Spleen (tissue), 11 donors: ENCODE results near the gene MTFR2. TPM values are rescaled to one million over a fixed set of nuclear protein-coding genes. Genes with fewer than 3 reads are reported as not detected.

ENCODE experiments used
- DNase-seq: peaks from one replicate; pipeline ENCODE4 v3.0.0-alpha.2; 2020
- H3K27ac ChIP-seq, 8 donors: fragments of 200-600 bp; sonication (generic) in 7 of 8; 1 replicate in 4 of 8; 2 replicates in 4 of 8; pipeline versions ENCODE4 v1.5.0 to v1.8.0; 2016 to 2021; ENCODE audit warnings: inconsistent platforms in 4 of 8, mild to moderate bottlenecking in 4 of 8, moderate library complexity in 1 of 8
- H3K27me3 ChIP-seq, 7 donors: fragments of 200-600 bp; sonication (generic) in 6 of 7; replicated peaks in 1 of 7; 1 replicate in 4 of 7; 2 replicates in 3 of 7; pipeline versions ENCODE4 v1.5.0 to v1.8.0; 2016 to 2021; ENCODE audit warnings: inconsistent platforms in 3 of 7, mild to moderate bottlenecking in 1 of 7
- H3K36me3 ChIP-seq, 6 donors: fragments of 200-600 bp; sonication (generic) in 5 of 6; 1 replicate in 4 of 6; 2 replicates in 2 of 6; pipeline versions ENCODE4 v1.5.0 to v1.8.0; 2016 to 2021; ENCODE audit warnings: inconsistent platforms in 2 of 6
- H3K4me1 ChIP-seq, 6 donors: fragments of 200-600 bp; sonication (generic) in 5 of 6; 1 replicate in 3 of 6; 2 replicates in 3 of 6; pipeline versions ENCODE4 v1.5.0 to v1.8.0; 2016 to 2021; ENCODE audit warnings: inconsistent platforms in 3 of 6
- H3K4me3 ChIP-seq, 8 donors: fragments of 200-600 bp; sonication (generic) in 7 of 8; 1 replicate in 4 of 8; 2 replicates in 4 of 8; pipeline versions ENCODE4 v1.5.0 to v1.8.0; 2016 to 2021; ENCODE audit warnings: inconsistent platforms in 4 of 8, mild to moderate bottlenecking in 4 of 8, moderate library complexity in 2 of 8
- H3K9me3 ChIP-seq, 8 donors: fragments of 200-600 bp; sonication (generic) in 7 of 8; 1 replicate in 4 of 8; 2 replicates in 4 of 8; pipeline versions ENCODE4 v1.5.0 to v1.8.0; 2016 to 2021; ENCODE audit warnings: inconsistent platforms in 4 of 8
- CTCF ChIP-seq, 11 experiments: fragments of 200-600 bp in 7 of 11; fragments of 450-650 bp in 4 of 11; sonication (generic) in 4 of 11; IDR thresholded peaks in 8 of 11; conservative IDR thresholded peaks in 3 of 11; 1 replicate in 7 of 11; 2 replicates in 4 of 11; pipeline versions ENCODE4 v1.4.0 to v1.8.0; 2016 to 2021; ENCODE audit warnings: antibody characterized with exemption in 11 of 11, inconsistent platforms in 4 of 11, mild to moderate bottlenecking in 1 of 11
- POLR2A ChIP-seq, 3 donors: fragments of 450-650 bp; IDR thresholded peaks; one replicate each; pipeline ENCODE4 v1.5.1; 2017; ENCODE audit warnings: antibody characterized with exemption in 3 of 3, mild to moderate bottlenecking in 1 of 3
- POLR2AphosphoS5 ChIP-seq, 3 donors: sonication (generic); formaldehyde crosslinking; IDR thresholded peaks; one replicate each; pipeline ENCODE4 v1.5.1; 2017; ENCODE audit warnings: antibody characterized with exemption in 3 of 3
- WGBS, 5 donors: extraction: QIAGEN DNeasy Blood & Tissue Kit in 3 of 5; methylation state at CpG; one replicate each; pipeline versions ENCODE4 v1.1.5 to v1.1.7; 2013 to 2018; 5-methylcytosine and 5-hydroxymethylcytosine counted together
- intact Hi-C: fragments of 100-400 bp; cut with DNase I; formaldehyde crosslinking; loops from one replicate; pipeline ENCODE4 v1.15.0; 2023; ENCODE audit warnings: low total_unique reads
- polyA plus RNA-seq, 3 donors: library from polyadenylated mRNA; stranded (reverse); fragments of 200-250 nt; gene quantifications; one replicate each; pipeline ENCODE4 v1.2.1, GENCODE V29; 2013
- total RNA-seq, 7 donors: library from RNA; depleted of rRNA in 3 of 7; stranded (reverse); fragments of >200 nt in 3 of 7; fragmentation: NEBNext Ultra II Directional in 4 of 7; extraction: Animal tissue kit (Norgen Biotek cat#: 25700) in 4 of 7; gene quantifications; one replicate each; pipeline versions ENCODE4 v1.1.0 to v1.2.1, GENCODE V29; 2016 to 2021
- donor health status: healthy with polysubstance abuse.
- donor health status: DM: no; HTN: no; CAD: no; lungs with moderate emphysema.
- donor health status: DM: no; HTN: no; CAD: no.
- donor health status: Bipolar disorder and iron deficiency.
- donor health status: healthy.
- donor health status: DM: no; HTN: no; CAD: no.
- donor health status: DM: yes; HTN: yes; CAD: no.

The MTFR2 gene
- total and polyA plus RNA-seq, 10 donors: 1.6 to 4.6 (median 2.5) TPM

- H3K27me3 ChIP-seq: no peaks in the 10 kb centered on the region
- H3K36me3 ChIP-seq: peaks cover 3 to 100% (median 88%) of the 10 kb centered on the region in 6 donors
- no peak for TF ChIP-seq CTCF (IDR thresholded peaks at IDR 0.05 in 8 of 11, conservative IDR thresholded peaks at IDR 0.05 in 3 of 11)
- TF ChIP-seq POLR2AphosphoS5 (IDR thresholded peaks at IDR 0.05): no peak
- TF ChIP-seq POLR2A (IDR thresholded peaks at IDR 0.05): no peak
- 90 to 100% (median 95%) methylated on average over 1 of the region's 1 CpG for WGBS, 5 donors
- no peak for DNase-seq
- H3K4me1 ChIP-seq: peaks cover 0 to 27% (median 0%) of the 10 kb centered on the region in 6 donors
- H3K4me3 ChIP-seq: no peak overlapping the region
- intact Hi-C loops: no loop called here
- no peaks in the 10 kb centered on the region for H3K9me3 ChIP-seq
- H3K27ac ChIP-seq: no peak overlapping the region
Measured at GRCh38 chr6:136265101-136265500, 15.0 kb upstream of the MTFR2 start.

GRCh38 chr6:136262940-136263339 is 12.8 kb upstream of the MTFR2 start:
- H3K4me3 ChIP-seq: no peak overlapping the region
- H3K27ac ChIP-seq: peak overlapping the region in 1 of 8 donors; percentile 2
- H3K9me3 ChIP-seq: no peaks in the 10 kb centered on the region
- no peak for TF ChIP-seq POLR2A (IDR thresholded peaks at IDR 0.05)
- TF ChIP-seq POLR2AphosphoS5 (IDR thresholded peaks at IDR 0.05): no peak
- no peak for TF ChIP-seq CTCF (IDR thresholded peaks at IDR 0.05 in 8 of 11, conservative IDR thresholded peaks at IDR 0.05 in 3 of 11)
- H3K36me3 ChIP-seq: peaks cover 3 to 100% (median 87%) of the 10 kb centered on the region in 6 donors
- H3K27me3 ChIP-seq: no peaks in the 10 kb centered on the region
- no peak for DNase-seq
- peaks cover 0 to 27% (median 0%) of the 10 kb centered on the region in 6 donors for H3K4me1 ChIP-seq
- 78 to 96% (median 87%) methylated on average over 1 of the region's 1 CpG for WGBS, 5 donors
- intact Hi-C loops: no loop called here

- intact Hi-C loops: no loop called here
- no peak for DNase-seq
- no peaks in the 10 kb centered on the region for H3K27me3 ChIP-seq
- H3K4me3 ChIP-seq: no peak overlapping the region
- TF ChIP-seq CTCF (IDR thresholded peaks at IDR 0.05 in 8 of 11, conservative IDR thresholded peaks at IDR 0.05 in 3 of 11): no peak
- TF ChIP-seq POLR2A (IDR thresholded peaks at IDR 0.05): no peak
- TF ChIP-seq POLR2AphosphoS5 (IDR thresholded peaks at IDR 0.05): no peak
- peak overlapping the region in 1 of 8 donors; percentile 13 for H3K27ac ChIP-seq
- peaks cover 0 to 29% (median 11%) of the 10 kb centered on the region in 6 donors for H3K4me1 ChIP-seq
- no peaks in the 10 kb centered on the region for H3K9me3 ChIP-seq
- peaks cover 0 to 45% (median 33%) of the 10 kb centered on the region in 6 donors for H3K36me3 ChIP-seq
Measured at GRCh38 chr6:136254851-136255466, 4.8 kb upstream of the MTFR2 start.

- Histone ChIP-seq H3K36me3 (peaks cover 0 to 33% (median 22%) of the 10 kb centered on the region in 6 donors), H3K27ac (no peak overlapping the region), H3K27me3 (no peaks in the 10 kb centered on the region), H3K4me3 (no peak overlapping the region), H3K9me3 (no peaks in the 10 kb centered on the region), H3K4me1 (peaks cover 3 to 40% (median 20%) of the 10 kb centered on the region in 6 donors)
- no peak for DNase-seq
- intact Hi-C loops: no loop called here
- 77 to 89% (median 87%) methylated on average over 6 of the region's 6 CpGs for WGBS, 5 donors
- TF ChIP-seq POLR2A (IDR thresholded peaks at IDR 0.05) (no peak), POLR2AphosphoS5 (IDR thresholded peaks at IDR 0.05) (peak in 1 of 3 donors; percentile 9), CTCF (IDR thresholded peaks at IDR 0.05 in 8 of 11, conservative IDR thresholded peaks at IDR 0.05 in 3 of 11) (no peak)
Measured at GRCh38 chr6:136253734-136254133, 3.6 kb upstream of the MTFR2 start.
